ENCODE results near the gene MLH3. TPM values are rescaled to one million over a fixed set of nuclear protein-coding genes. Genes with fewer than 3 reads are reported as not detected.

MLH3 gene
- total RNA-seq, 1 donor from 2014 or later, result 18.2 TPM

GRCh38 chr14:75060420-75060819 is 9.2 kb upstream of the MLH3 start:
- intact Hi-C loops (cut with micrococcal nuclease), result loop anchor here (10.0 kb wide), 1 partner anchor 116 kb away; no protein-coding TSS in a partner anchor
- no peaks in the 10 kb centered on the region for H3K27me3 ChIP-seq (ENCODE audit: low read depth)

GRCh38 chr14:75059642-75060041 is 8.4 kb upstream of the MLH3 start:
- H3K27me3 ChIP-seq (ENCODE audit: low read depth), result no peaks in the 10 kb centered on the region
- H3K4me1 ChIP-seq, result peaks cover 17% of the 10 kb centered on the region
- intact Hi-C loops (cut with micrococcal nuclease), result loop anchor here (10.0 kb wide), 1 partner anchor 115 kb away; no protein-coding TSS in a partner anchor
- no peaks in the 10 kb centered on the region for H3K36me3 ChIP-seq
- peaks cover 6% of the 10 kb centered on the region for H3K9me3 ChIP-seq (replicated peaks)
- H3K27ac ChIP-seq (replicated peaks), result no peak overlapping the region
- no peak for DNase-seq
- no peak for TF ChIP-seq CTCF (IDR thresholded peaks at IDR 0.05; ENCODE audit: borderline replicate concordance)
- no peak overlapping the region for H3K4me3 ChIP-seq

More at GRCh38 chr14:75060420-75060819, 9.2 kb upstream of the MLH3 start:
- TF ChIP-seq CTCF (IDR thresholded peaks at IDR 0.05; ENCODE audit: borderline replicate concordance), result no peak
- no peak for DNase-seq
- Histone ChIP-seq H3K27ac (replicated peaks) (no peak overlapping the region), H3K36me3 (no peaks in the 10 kb centered on the region), H3K4me1 (peaks cover 22% of the 10 kb centered on the region), H3K9me3 (replicated peaks) (peaks cover 6% of the 10 kb centered on the region), H3K4me3 (no peak overlapping the region)

- no peak for TF ChIP-seq CTCF (IDR thresholded peaks at IDR 0.05; ENCODE audit: borderline replicate concordance)
- H3K4me1 ChIP-seq, result peaks cover 17% of the 10 kb centered on the region
- no peaks in the 10 kb centered on the region for H3K36me3 ChIP-seq
These were observed 3.2 kb upstream of the MLH3 start for GRCh38 chr14:75054421-75054820.

GRCh38 chr14:75053396-75054291 is 2.4 kb upstream of the MLH3 start:
- intact Hi-C loops (cut with micrococcal nuclease), result no loop called here
- Histone ChIP-seq H3K27ac (replicated peaks) (no peak overlapping the region), H3K36me3 (no peaks in the 10 kb centered on the region), H3K27me3 (ENCODE audit: low read depth) (no peaks in the 10 kb centered on the region), H3K9me3 (replicated peaks) (no peaks in the 10 kb centered on the region), H3K4me3 (no peak overlapping the region), H3K4me1 (peaks cover 22% of the 10 kb centered on the region)
- DNase-seq, result no peak
- no peak for TF ChIP-seq CTCF (IDR thresholded peaks at IDR 0.05; ENCODE audit: borderline replicate concordance)

More at GRCh38 chr14:75054421-75054820, 3.2 kb upstream of the MLH3 start:
- Histone ChIP-seq H3K27ac (replicated peaks) (no peak overlapping the region), H3K9me3 (replicated peaks) (no peaks in the 10 kb centered on the region), H3K4me3 (no peak overlapping the region), H3K27me3 (ENCODE audit: low read depth) (no peaks in the 10 kb centered on the region)
- no peak for DNase-seq
- intact Hi-C loops (cut with micrococcal nuclease), result no loop called here

GRCh38 chr14:75051556-75051899 is 261 bp upstream of the MLH3 start:
- Histone ChIP-seq H3K4me1 (peaks cover 26% of the 10 kb centered on the region), H3K36me3 (no peaks in the 10 kb centered on the region), H3K27ac (replicated peaks) (peak overlapping the region; percentile 91), H3K4me3 (peak overlapping the region; percentile 74), H3K27me3 (ENCODE audit: low read depth) (no peaks in the 10 kb centered on the region), H3K9me3 (replicated peaks) (no peaks in the 10 kb centered on the region)
- no peak for TF ChIP-seq CTCF (IDR thresholded peaks at IDR 0.05; ENCODE audit: borderline replicate concordance)
- no peak for DNase-seq
- intact Hi-C loops (cut with micrococcal nuclease), result no loop called here
